IMR-90 (cell line): ENCODE results near the gene MYO9A. TPM values are rescaled to one million over a fixed set of nuclear protein-coding genes. Genes with fewer than 3 reads are reported as not detected.

Source experiments
- ATAC-seq: fragments of 200-7000 bp; cut with Tn5 transposase; 2 replicates; pipeline ENCODE4 v1.9.1; 2020; ENCODE audit warnings: low read depth, mild to moderate bottlenecking, moderate library complexity
- BruUV-seq: library from RNA; stranded (reverse); fragments of 400-500 nt; replicated peaks from 2 replicates; lab custom pipeline; 2021; lab: Mats Ljungman, UMichigan
- CTCF ChIA-PET: fragments of 300-600 bp; formaldehyde crosslinking; extraction: SDS; loops from one replicate; lab custom pipeline; 2021; ENCODE audit warnings: antibody characterized with exemption; lab: Yijun Ruan, JAX
- POLR2A ChIA-PET: fragments of 300-600 bp; sonication (Branson Sonifier 250); formaldehyde crosslinking; loops from one replicate; lab custom pipeline; 2022; ENCODE audit warnings: antibody characterized with exemption; ENCODE audit not compliant: unreplicated experiment; lab: Charles Lee
- DNase-seq: peaks from one replicate; pipeline ENCODE4 v3.0.0; 2013
- H2AFZ ChIP-seq: replicated peaks from 2 replicates; pipeline ENCODE3; 2013; ENCODE audit warnings: low read length, mild to moderate bottlenecking; ENCODE audit not compliant: poor library complexity
- H2AK5ac ChIP-seq: 2 replicates; pipeline ENCODE4 v1.6.1; 2013; ENCODE audit warnings: low read depth, low read length, inconsistent platforms
- H2AK9ac ChIP-seq: replicated peaks from 2 replicates; pipeline ENCODE3; 2013; ENCODE audit warnings: mild to moderate bottlenecking, low read depth, low read length, moderate library complexity; ENCODE audit not compliant: poor library complexity
- H2BK120ac ChIP-seq: 2 replicates; pipeline ENCODE4 v1.6.1; 2013; ENCODE audit warnings: low read depth, low read length, inconsistent platforms
- H2BK15ac ChIP-seq: 3 replicates; pipeline ENCODE4 v1.6.1; 2013; ENCODE audit warnings: low read depth, low read length, inconsistent platforms
- H2BK20ac ChIP-seq: 2 replicates; pipeline ENCODE4 v1.6.1; 2013; ENCODE audit warnings: low read depth, mild to moderate bottlenecking, inconsistent platforms, low read length, moderate library complexity
- H2BK5ac ChIP-seq: 2 replicates; pipeline ENCODE4 v1.6.1; 2013; ENCODE audit warnings: mild to moderate bottlenecking, low read depth, low read length, inconsistent platforms; ENCODE audit not compliant: poor library complexity, severe bottlenecking
- H3K14ac ChIP-seq: replicated peaks from 2 replicates; pipeline ENCODE4 v1.6.1; 2013; ENCODE audit warnings: low read depth, low read length, inconsistent platforms
- H3K18ac ChIP-seq: 2 replicates; pipeline ENCODE4 v1.6.1; 2013; ENCODE audit warnings: low read depth, low read length, control low read depth
- H3K23ac ChIP-seq: 2 replicates; pipeline ENCODE4 v1.6.1; 2013; ENCODE audit warnings: low read depth, low read length, inconsistent platforms
- H3K27ac ChIP-seq: 2 replicates; pipeline ENCODE4 v1.5.1; 2013; ENCODE audit warnings: mild to moderate bottlenecking, control low read depth, low read length; ENCODE audit not compliant: insufficient read depth
- H3K27me3 ChIP-seq: 2 replicates; pipeline ENCODE4 v1.6.1; 2013; ENCODE audit warnings: low read length; ENCODE audit not compliant: control insufficient read depth, insufficient read depth
- H3K36me3 ChIP-seq: 2 replicates; pipeline ENCODE4 v1.6.1; 2013; ENCODE audit warnings: low read length, mixed read lengths; ENCODE audit not compliant: control insufficient read depth, insufficient read depth
- H3K4ac ChIP-seq: 2 replicates; pipeline ENCODE4 v1.6.1; 2013; ENCODE audit warnings: low read depth, low read length, inconsistent platforms
- H3K4me1 ChIP-seq: 2 replicates; pipeline ENCODE4 v1.6.1; 2013; ENCODE audit warnings: low read length, mixed read lengths; ENCODE audit not compliant: control insufficient read depth, insufficient read depth
- H3K4me2 ChIP-seq: 2 replicates; pipeline ENCODE4 v1.6.1; 2013; ENCODE audit warnings: low read depth, mild to moderate bottlenecking, control low read depth, low read length, moderate library complexity
- H3K4me3 ChIP-seq: 2 replicates; pipeline ENCODE4 v1.5.1; 2013; ENCODE audit warnings: low read depth, mild to moderate bottlenecking, control low read depth, low read length, moderate library complexity; ENCODE audit not compliant: insufficient read depth
- H3K56ac ChIP-seq: 2 replicates; pipeline ENCODE4 v1.6.1; 2013; ENCODE audit warnings: low read length, inconsistent platforms; ENCODE audit not compliant: insufficient read depth; ENCODE audit errors: extremely low read depth
- H3K79me1 ChIP-seq, 2 experiments: 2 replicates each; pipeline ENCODE4 v1.6.1; 2013; ENCODE audit warnings: low read length in 2 of 2, inconsistent platforms in 1 of 2, low read depth in 1 of 2
- H3K9ac ChIP-seq: 2 replicates; pipeline ENCODE4 v1.6.1; 2013; ENCODE audit warnings: low read depth, low read length, control low read depth
- H3K9me1 ChIP-seq: 2 replicates; pipeline ENCODE4 v1.6.1; 2013; ENCODE audit warnings: low read length, inconsistent platforms; ENCODE audit not compliant: insufficient read depth
- H3K9me3 ChIP-seq: 2 replicates; pipeline ENCODE4 v1.6.1; 2013; ENCODE audit warnings: low read length; ENCODE audit not compliant: control insufficient read depth, insufficient read depth
- H4K20me1 ChIP-seq: 2 replicates; pipeline ENCODE4 v1.6.1; 2013; ENCODE audit warnings: low read length, inconsistent platforms; ENCODE audit not compliant: insufficient read depth
- H4K5ac ChIP-seq: 2 replicates; pipeline ENCODE4 v1.6.1; 2013; ENCODE audit warnings: mild to moderate bottlenecking, low read depth, low read length, control low read depth
- H4K8ac ChIP-seq, 2 experiments: 2 replicates each; pipeline ENCODE4 v1.6.1; 2013; ENCODE audit warnings: low read depth in 2 of 2, low read length in 2 of 2, control low read depth in 1 of 2, inconsistent platforms in 1 of 2
- H4K91ac ChIP-seq: 2 replicates; pipeline ENCODE4 v1.6.1; 2013; ENCODE audit warnings: low read depth, low read length, inconsistent platforms; ENCODE audit not compliant: insufficient read depth
- BHLHE40 ChIP-seq: fragments of 150-350 bp; IDR thresholded peaks from 2 replicates; pipeline ENCODE4 v1.6.1; 2016; ENCODE audit warnings: mild to moderate bottlenecking, low read depth, low read length
- CHD1 ChIP-seq: IDR thresholded peaks from 2 replicates; pipeline ENCODE4 v1.6.1; 2012; ENCODE audit warnings: low read depth, low read length, improper control_type of control experiment
- ELK1 ChIP-seq: fragments of 150-350 bp; IDR thresholded peaks from 2 replicates; pipeline ENCODE4 v1.6.1; 2016; ENCODE audit warnings: low read depth, mild to moderate bottlenecking, low read length, moderate library complexity, borderline replicate concordance
- FOS ChIP-seq: fragments of 150-350 bp; IDR thresholded peaks from 2 replicates; pipeline ENCODE4 v1.6.1; 2016; ENCODE audit warnings: low read depth, low read length
- MAZ ChIP-seq: IDR thresholded peaks from 2 replicates; pipeline ENCODE4 v1.6.1; 2012; ENCODE audit warnings: low read depth, mild to moderate bottlenecking, low read length, improper control_type of control experiment, moderate library complexity, borderline replicate concordance
- POLR2A ChIP-seq: IDR thresholded peaks from 2 replicates; pipeline ENCODE4 v1.6.1; 2012; ENCODE audit warnings: mild to moderate bottlenecking, low read depth, low read length
- RAD21 ChIP-seq: IDR thresholded peaks from 2 replicates; pipeline ENCODE4 v1.6.1; 2012; ENCODE audit warnings: low read length, improper control_type of control experiment
- RCOR1 ChIP-seq: IDR thresholded peaks from 2 replicates; pipeline ENCODE4 v1.6.1; 2012; ENCODE audit warnings: mild to moderate bottlenecking, low read length, improper control_type of control experiment; ENCODE audit not compliant: insufficient replicate concordance
- RFX5 ChIP-seq: IDR thresholded peaks from 2 replicates; pipeline ENCODE4 v1.8.0; 2012; ENCODE audit warnings: low read depth, mild to moderate bottlenecking, low read length, moderate library complexity
- USF2 ChIP-seq: fragments of 150-350 bp; IDR thresholded peaks from 2 replicates; pipeline ENCODE4 v1.6.1; 2017; ENCODE audit warnings: mild to moderate bottlenecking, antibody characterized with exemption, low read length, low read depth
- WGBS, 2 experiments: methylation state at CpG; one replicate each; pipeline versions ENCODE4 v1.1.5 to v1.1.7; 2013; ENCODE audit warnings: missing lambda C conversion rate in 2 of 2; ENCODE audit not compliant: insufficient read length in 1 of 2; ENCODE audit errors: extremely low coverage in 2 of 2; 5-methylcytosine and 5-hydroxymethylcytosine counted together
- dilution Hi-C: fragments of 300-500 bp; cut with HindIII; formaldehyde crosslinking; loops from one replicate; pipeline ENCODE4 v1.14.3; 2018; ENCODE audit warnings: low sequenced_read_pairs; ENCODE audit not compliant: unreplicated experiment
- in situ Hi-C: fragments of 300-500 bp; cut with MboI; formaldehyde crosslinking; loops from 3 replicates; pipeline ENCODE4 v1.14.3; 2019; ENCODE audit warnings: low sequenced_read_pairs, inconsistent platforms, mixed read lengths
- intact Hi-C: fragments of 100-400 bp; cut with micrococcal nuclease; formaldehyde crosslinking; loops from 2 replicates; pipeline ENCODE4 v1.10.0; 2022
- polyA plus RNA-seq, 3 experiments: library from polyadenylated mRNA; depleted of rRNA; stranded (reverse); fragments of >200 nt; gene quantifications; 2 replicates each; pipeline ENCODE4 v1.2.3, GENCODE V29; 2012; ENCODE audit warnings: low replicate concordance in 1 of 3
- total RNA-seq: library from RNA; depleted of rRNA; stranded (reverse); fragments of >200 nt; gene quantifications from 2 replicates; pipeline ENCODE4 v1.2.3, GENCODE V29; 2012

Gene MYO9A
- total and polyA plus RNA-seq, 2 of the 4 experiments (the other 2 are of a cell fraction): 6.0 to 49.5 TPM

- Histone ChIP-seq H3K14ac (no peak overlapping the region), H3K79me1 (peaks cover 23 to 53% of the 10 kb centered on the region in 2 experiments), H2BK20ac (no peak overlapping the region), H3K4ac (no peak overlapping the region), H3K4me2 (no peak overlapping the region), H4K8ac (no peak overlapping the region), H2AK9ac (no peak overlapping the region), H2BK15ac (no peak overlapping the region), H3K27me3 (no peaks in the 10 kb centered on the region), H4K20me1 (peaks cover 12% of the 10 kb centered on the region; the same call in 1 of the 2 replicates), H4K91ac (no peak overlapping the region), H3K4me1 (peaks cover 3% of the 10 kb centered on the region; the same call in 1 of the 2 replicates), H3K9me1 (peaks cover 4% of the 10 kb centered on the region), H3K18ac (no peak overlapping the region), H3K36me3 (no peaks in the 10 kb centered on the region), H3K56ac (no peak overlapping the region), H2AFZ (no peak overlapping the region), H2BK120ac (no peak overlapping the region), H3K27ac (no peak overlapping the region), H3K9me3 (peaks cover 3% of the 10 kb centered on the region; the same call in 1 of the 2 replicates), H4K5ac (no peak overlapping the region), H3K23ac (no peak overlapping the region), H2AK5ac (no peak overlapping the region), H3K4me3 (no peak overlapping the region), H3K9ac (no peak overlapping the region), H2BK5ac (no peak overlapping the region)
- BruUV-seq: no TSS peak
- no peak for ATAC-seq
- TF ChIP-seq RFX5 (no peak), MAZ (no peak), RAD21 (no peak), ELK1 (no peak), USF2 (no peak), CHD1 (no peak), POLR2A (no peak), RCOR1 (no peak), FOS (no peak), BHLHE40 (no peak)
- ChIA-PET CTCF (interaction anchor here (0.6 to 0.8 kb wide), 3 partner anchors 10 to 64 kb away, joined by 3 to 5 read pairs (median 4); no protein-coding TSS in a partner anchor), POLR2A (no interaction called here)
- DNase-seq: no peak
- in situ Hi-C loops: no loop called here
- no CpG with 5 or more reads among the region's 2 CpGs for WGBS, 2 experiments
- intact Hi-C loops: no loop called here
- dilution Hi-C loops: no loop called here
These were observed 52.1 kb downstream of the MYO9A start for GRCh38 chr15:72065801-72066200.
